Chondrocyte (in vitro differentiated cells): ENCODE measurements around the gene SLC6A13. TPM values are rescaled to one million over a fixed set of nuclear protein-coding genes. Genes with fewer than 3 reads are reported as not detected.

Experiments
- DNase-seq: peaks from one replicate; pipeline ENCODE4 v3.0.0; 2021; ENCODE audit warnings: mixed read lengths, low spot score
- H3K27ac Mint-ChIP-seq: one replicate; pipeline ENCODE4 v1.8.0; 2021; ENCODE audit warnings: mild to moderate bottlenecking, moderate library complexity, mixed read lengths; ENCODE audit not compliant: unreplicated experiment
- H3K27me3 Mint-ChIP-seq: 2 replicates; pipeline ENCODE4 v1.8.0; 2021; ENCODE audit warnings: low read depth, mixed read lengths
- H3K36me3 Mint-ChIP-seq: 2 replicates; pipeline ENCODE4 v1.8.0; 2021; ENCODE audit warnings: low read depth, mixed read lengths
- H3K4me1 Mint-ChIP-seq: 2 replicates; pipeline ENCODE4 v1.8.0; 2021; ENCODE audit warnings: low read depth, mild to moderate bottlenecking, mixed read lengths
- H3K4me3 Mint-ChIP-seq: one replicate; pipeline ENCODE4 v1.8.0; 2021; ENCODE audit warnings: mild to moderate bottlenecking, moderate library complexity, mixed read lengths; ENCODE audit not compliant: unreplicated experiment
- H3K9me3 Mint-ChIP-seq: 2 replicates; pipeline ENCODE4 v1.8.0; 2021; ENCODE audit warnings: low read depth, mixed read lengths
- total RNA-seq: library from RNA; stranded (reverse); gene quantifications from 3 replicates; pipeline ENCODE4 v1.2.1, GENCODE V29; 2021
- TF ChIP-seq, protein P1 (sequence below): fragments of 200-600 bp; sonication (generic); IDR thresholded peaks from 2 replicates; pipeline ENCODE4 v1.5.0; 2021; ENCODE audit warnings: antibody characterized with exemption, mild to moderate bottlenecking, moderate library complexity

Gene SLC6A13
- total RNA-seq, 1 donor from 2014 or later: 0.37 TPM

DNA sequence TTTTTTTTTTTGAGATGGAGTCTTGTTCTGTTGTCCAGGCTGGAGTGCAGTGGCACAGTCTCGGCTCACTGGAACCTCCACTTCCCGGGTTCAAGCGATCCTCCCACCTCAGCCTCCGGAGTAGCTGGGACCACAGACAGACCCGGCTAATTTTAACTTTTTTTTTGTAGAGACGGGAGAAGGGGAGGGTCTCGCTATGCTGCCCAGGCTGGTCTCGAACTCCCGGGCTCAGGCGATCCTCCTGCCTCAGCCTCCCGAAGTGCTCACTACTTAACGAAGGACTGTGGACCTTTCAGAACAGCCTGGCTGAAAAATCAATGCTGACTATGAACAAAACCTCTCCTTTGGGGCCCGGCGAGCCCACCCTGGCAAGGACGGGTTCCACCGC, 59.6 kb downstream of the SLC6A13 start:
- H3K4me3 Mint-ChIP-seq: peak overlapping the region; percentile 19

DNA sequence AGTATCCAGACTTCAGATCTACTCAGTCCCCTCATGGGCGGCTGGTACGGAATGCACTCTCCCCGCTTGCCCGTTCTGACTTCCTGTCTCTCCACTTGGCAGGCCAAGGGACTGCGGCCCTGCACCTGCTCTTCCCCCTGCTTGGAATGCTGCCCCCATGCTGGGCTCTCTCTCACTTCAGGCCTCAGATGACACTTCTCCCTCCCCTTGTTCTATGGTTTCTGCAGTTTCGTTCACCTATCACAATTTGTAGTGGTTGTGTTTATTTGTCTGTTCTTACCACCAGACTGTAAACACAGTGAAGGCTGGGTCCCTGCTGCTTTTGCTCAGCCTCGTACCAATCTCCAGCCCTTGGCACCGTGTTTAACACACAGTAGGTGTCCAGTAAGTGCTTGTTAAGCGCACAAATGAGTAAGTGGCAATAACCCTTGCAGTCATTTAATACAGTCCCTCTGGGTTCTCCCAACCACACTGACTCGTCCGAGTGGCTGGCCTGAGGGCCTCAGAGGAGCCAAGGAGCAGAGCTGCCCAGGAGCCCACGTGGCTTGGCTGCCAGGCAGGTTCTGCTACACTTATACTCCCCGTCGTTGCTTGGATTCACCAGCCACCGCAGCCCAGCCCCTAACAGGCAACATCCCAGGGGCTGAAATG, 60.4 kb downstream of the SLC6A13 start:
- TF ChIP-seq, protein P1, sequence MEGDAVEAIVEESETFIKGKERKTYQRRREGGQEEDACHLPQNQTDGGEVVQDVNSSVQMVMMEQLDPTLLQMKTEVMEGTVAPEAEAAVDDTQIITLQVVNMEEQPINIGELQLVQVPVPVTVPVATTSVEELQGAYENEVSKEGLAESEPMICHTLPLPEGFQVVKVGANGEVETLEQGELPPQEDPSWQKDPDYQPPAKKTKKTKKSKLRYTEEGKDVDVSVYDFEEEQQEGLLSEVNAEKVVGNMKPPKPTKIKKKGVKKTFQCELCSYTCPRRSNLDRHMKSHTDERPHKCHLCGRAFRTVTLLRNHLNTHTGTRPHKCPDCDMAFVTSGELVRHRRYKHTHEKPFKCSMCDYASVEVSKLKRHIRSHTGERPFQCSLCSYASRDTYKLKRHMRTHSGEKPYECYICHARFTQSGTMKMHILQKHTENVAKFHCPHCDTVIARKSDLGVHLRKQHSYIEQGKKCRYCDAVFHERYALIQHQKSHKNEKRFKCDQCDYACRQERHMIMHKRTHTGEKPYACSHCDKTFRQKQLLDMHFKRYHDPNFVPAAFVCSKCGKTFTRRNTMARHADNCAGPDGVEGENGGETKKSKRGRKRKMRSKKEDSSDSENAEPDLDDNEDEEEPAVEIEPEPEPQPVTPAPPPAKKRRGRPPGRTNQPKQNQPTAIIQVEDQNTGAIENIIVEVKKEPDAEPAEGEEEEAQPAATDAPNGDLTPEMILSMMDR: no peak
- Mint-ChIP-seq H3K4me3 (peak overlapping the region; percentile 37), H3K27me3 (peaks cover 50% of the 10 kb centered on the region), H3K4me1 (peaks cover 15% of the 10 kb centered on the region), H3K27ac (no peak overlapping the region), H3K9me3 (no peaks in the 10 kb centered on the region), H3K36me3 (no peaks in the 10 kb centered on the region)
- no peak for DNase-seq

More for the DNA sequence above, 59.6 kb downstream of the SLC6A13 start:
- Mint-ChIP-seq H3K27ac (no peak overlapping the region), H3K4me1 (peaks cover 15% of the 10 kb centered on the region), H3K9me3 (no peaks in the 10 kb centered on the region), H3K27me3 (peaks cover 47% of the 10 kb centered on the region), H3K36me3 (no peaks in the 10 kb centered on the region)
- TF ChIP-seq, protein P1: no peak
- no peak for DNase-seq

DNA sequence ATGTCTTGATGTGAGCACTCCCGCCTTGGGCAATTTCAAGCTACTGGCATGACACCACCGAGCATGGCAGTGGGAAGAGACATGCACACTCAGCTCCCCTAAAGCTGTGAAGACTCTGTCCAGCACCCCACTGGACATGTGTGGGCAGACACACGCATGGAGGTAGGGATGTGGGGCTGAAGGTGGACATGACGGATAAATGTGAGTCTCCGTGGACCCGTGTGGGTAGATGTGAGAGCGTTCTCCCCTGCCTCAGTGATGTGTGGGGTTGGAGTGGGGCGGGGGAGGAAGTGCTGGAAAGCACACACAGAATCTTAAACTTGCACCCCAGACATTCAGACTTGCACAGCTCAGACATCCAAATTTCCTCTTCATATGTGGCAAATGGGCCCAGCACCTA, 61.3 kb downstream of the SLC6A13 start:
- no peaks in the 10 kb centered on the region for H3K36me3 Mint-ChIP-seq
- peaks cover 15% of the 10 kb centered on the region for H3K4me1 Mint-ChIP-seq
- no peak for DNase-seq
- no peak overlapping the region for H3K27ac Mint-ChIP-seq
- H3K4me3 Mint-ChIP-seq: no peak overlapping the region
- TF ChIP-seq, protein P1: no peak
- peaks cover 49% of the 10 kb centered on the region for H3K27me3 Mint-ChIP-seq
- no peaks in the 10 kb centered on the region for H3K9me3 Mint-ChIP-seq

DNA sequence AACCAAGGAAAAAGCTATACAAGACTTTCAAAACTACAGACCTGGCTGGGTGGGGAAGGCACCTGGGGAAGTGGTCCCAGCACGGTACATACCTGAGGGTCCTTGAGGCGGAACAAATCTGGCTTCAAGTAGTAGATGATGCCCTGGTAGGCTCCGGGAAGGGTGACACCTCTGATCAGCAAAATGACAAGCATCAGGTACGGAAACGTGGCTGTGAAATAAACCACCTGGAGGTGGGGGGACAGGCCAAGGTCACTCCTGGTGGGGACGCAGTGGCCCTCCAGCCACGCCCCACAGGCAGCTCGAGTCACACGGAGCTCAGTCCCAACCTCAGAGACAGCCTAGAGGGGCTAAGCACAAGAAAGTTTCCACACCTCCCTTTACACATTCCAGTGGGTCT, 63.9 kb downstream of the SLC6A13 start:
- Mint-ChIP-seq H3K36me3 (no peaks in the 10 kb centered on the region), H3K27me3 (peaks cover 50% of the 10 kb centered on the region), H3K9me3 (no peaks in the 10 kb centered on the region), H3K4me1 (peaks cover 11% of the 10 kb centered on the region), H3K27ac (no peak overlapping the region), H3K4me3 (no peak overlapping the region)
- TF ChIP-seq, protein P1: no peak
- no peak for DNase-seq

DNA sequence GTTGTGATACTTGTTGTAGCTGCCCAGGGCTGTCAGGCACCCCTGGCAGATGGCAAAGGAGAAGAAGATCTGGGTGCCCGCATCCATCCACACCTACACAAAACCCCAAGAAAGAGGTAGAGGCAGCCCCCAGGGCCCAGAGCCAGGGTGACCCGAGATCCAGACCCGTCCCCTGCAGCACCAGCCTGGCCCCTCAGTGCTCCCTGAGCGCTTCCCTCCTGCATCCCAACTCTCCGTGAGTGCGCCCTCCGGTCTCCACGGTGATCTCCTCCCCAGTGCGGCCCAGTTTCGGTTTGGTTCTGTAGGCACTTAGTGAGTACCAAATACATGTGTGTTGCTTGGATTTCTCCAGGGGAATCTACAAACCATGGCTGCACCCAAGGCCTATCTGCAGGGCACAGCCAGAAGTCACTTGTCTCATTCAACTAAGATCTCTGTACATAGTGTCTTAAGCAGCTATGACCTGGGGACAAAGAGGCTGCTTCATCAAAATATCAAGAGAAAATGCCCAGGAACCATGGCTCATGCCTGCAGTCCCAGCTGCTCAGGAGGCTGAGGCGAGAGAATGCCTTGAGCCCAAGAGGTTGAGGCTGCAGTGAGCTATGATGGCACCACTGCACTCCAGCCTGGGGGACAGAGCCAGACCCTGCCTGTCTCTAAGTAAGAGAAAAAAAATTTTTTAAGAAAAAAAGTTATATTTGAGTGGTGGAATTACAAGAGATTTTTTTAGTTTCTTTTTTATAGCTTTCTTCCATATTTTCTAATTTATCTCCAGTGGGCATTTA, 64.5 kb downstream of the SLC6A13 start:
- TF ChIP-seq, protein P1: no peak
- H3K27ac Mint-ChIP-seq: no peak overlapping the region
- peaks cover 11% of the 10 kb centered on the region for H3K4me1 Mint-ChIP-seq
- DNase-seq: peak; percentile 79
- no peak overlapping the region for H3K4me3 Mint-ChIP-seq
- H3K9me3 Mint-ChIP-seq: no peaks in the 10 kb centered on the region
- peaks cover 54% of the 10 kb centered on the region for H3K27me3 Mint-ChIP-seq
- no peaks in the 10 kb centered on the region for H3K36me3 Mint-ChIP-seq
